RCC 7860 (cell line): Measurements from ENCODE around the gene TSPAN19.

Source experiments
- DNase-seq: peaks from one replicate; pipeline ENCODE4 v3.0.0-alpha.2; 2015; ENCODE audit warnings: low spot score
- FAIRE-seq: peaks from 2 replicates; lab custom pipeline; 2012; peaks lifted over from hg19 to GRCh38; lab: Jason Lieb, UNC

Gene TSPAN19

GRCh38 chr12:85002778-85003296 lies 33.2 kb downstream of the TSPAN19 start:
- FAIRE-seq (no peak), DNase-seq (no peak)

DNA sequence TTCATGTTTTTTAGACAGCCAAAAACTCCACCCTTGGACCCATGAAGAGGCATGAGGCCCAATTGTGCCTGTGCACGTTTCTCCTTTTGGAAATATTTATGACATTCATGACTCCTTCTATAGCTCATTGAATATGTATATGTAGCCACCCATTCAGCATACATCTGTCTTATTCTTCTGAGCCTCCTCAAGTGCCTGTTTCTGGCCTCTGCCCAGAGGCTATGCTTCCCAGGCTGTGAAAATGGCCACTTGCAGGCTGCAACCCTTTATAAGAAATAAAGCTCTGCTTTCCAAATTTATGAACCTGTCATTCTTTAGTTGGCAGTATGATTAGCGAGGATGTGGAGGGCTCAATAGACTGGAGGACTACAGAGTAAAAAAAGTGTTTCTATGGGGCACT lies 35.3 kb downstream of the TSPAN19 start:
- FAIRE-seq (no peak), DNase-seq (no peak)

DNA sequence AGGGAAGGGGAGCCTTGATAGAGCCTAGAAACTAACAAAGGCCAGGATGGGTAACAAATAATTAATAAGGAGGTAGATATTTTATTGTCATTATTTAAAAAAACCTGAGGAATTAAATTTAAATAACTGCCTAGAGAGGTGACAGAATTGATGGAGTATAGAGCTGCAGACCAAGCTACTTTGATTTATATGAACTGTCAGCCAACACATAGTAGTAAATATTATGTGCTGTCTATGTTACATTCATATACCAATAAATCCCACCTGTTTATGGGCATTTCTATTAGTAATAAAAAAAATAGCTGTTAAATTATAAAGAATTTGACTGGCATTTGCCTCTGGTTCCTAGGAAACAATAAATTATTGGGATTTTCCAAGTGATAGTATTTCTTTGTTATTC lies 37.7 kb downstream of the TSPAN19 start:
- DNase-seq = no peak

GRCh38 chr12:84996759-84997158 lies 39.3 kb downstream of the TSPAN19 start:
- DNase-seq (no peak), FAIRE-seq (no peak)

More for the DNA sequence above, 37.7 kb downstream of the TSPAN19 start:
- FAIRE-seq = no peak

DNA sequence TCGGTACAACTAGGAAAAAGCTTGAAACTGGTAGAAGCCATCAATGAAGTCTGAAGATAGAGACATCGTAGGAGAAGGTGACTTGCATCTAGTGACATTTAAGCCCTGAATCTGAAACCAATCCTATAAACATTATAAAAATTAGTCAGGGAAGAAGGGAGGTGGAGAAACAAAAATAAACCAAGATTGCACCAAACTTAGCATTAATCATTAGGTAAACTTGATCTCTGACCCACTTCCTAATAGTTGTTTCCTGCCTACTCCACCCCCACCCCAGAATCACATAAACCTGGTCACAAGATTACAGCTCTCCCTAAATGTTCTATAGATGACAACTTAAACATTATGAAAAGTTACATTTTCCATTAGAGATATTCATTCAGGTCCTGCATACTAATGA lies 40.4 kb downstream of the TSPAN19 start:
- DNase-seq (no peak), FAIRE-seq (no peak)

DNA sequence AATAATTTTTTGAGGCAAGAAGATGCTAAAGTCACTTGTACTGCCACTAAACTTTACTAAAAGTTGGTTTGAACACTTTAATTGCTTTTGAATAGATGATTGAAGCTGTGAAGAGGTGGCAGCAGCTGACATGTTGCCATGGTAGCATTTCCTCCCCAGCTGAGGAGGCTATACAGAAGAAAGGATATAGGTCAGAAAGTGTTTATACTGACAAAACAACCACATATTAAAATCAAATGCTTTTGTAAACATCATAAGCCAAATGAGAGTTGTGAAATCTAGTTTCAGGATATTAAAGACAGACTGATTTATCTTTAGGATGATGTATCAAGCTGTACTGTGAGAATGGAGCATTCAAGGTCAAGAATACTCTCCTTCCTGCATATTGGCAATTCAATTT lies 41.7 kb downstream of the TSPAN19 start:
- DNase-seq = no peak
- no peak for FAIRE-seq

- FAIRE-seq (no peak), DNase-seq (no peak)
These were observed 49.5 kb downstream of the TSPAN19 start for GRCh38 chr12:84986586-84986985.

- no peak for FAIRE-seq
- no peak for DNase-seq
These were observed 50.0 kb downstream of the TSPAN19 start for GRCh38 chr12:84986117-84986516.

- FAIRE-seq = no peak
These were observed 52.8 kb downstream of the TSPAN19 start for GRCh38 chr12:84983289-84983688.

DNA sequence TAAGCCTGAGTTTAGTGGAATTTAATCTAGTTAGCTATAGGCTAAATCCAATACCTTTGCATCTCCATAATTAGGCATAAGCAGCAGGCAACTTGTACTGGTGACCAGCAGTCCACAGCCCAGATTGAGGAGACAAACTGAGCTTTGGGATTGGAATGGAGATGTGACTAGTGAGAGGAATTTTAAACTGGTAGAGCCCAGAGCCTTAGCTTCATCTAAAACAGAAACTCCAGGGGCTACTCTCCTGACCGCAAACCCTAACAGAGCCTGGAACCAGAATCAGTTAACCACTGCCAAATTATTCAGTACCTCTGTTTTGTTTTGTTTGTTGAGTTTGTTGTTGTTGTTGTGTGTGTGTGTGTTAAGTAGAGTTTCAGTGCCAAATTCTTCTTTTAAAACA lies 53.2 kb downstream of the TSPAN19 start:
- no peak for FAIRE-seq

More at GRCh38 chr12:84983289-84983688, 52.8 kb downstream of the TSPAN19 start:
- no peak for DNase-seq

DNA sequence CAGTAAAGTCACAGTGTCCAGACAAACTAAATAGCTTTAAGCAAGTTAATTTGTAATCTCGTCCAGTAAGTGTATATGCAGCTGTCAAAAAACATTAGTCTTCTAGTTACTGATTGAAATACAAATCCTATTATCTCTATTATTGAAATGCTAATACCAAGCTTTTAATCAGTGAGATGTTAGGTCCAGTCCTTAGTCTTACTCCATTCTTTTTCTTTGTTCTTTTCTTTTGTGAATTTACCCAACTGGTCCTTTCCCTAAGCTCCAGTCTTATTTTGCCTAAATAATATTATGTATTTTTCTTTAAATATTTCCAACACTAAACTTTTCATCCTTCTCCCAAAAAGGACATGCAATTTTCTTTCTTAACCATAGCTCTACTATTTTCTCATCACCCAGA lies 57.2 kb downstream of the TSPAN19 start:
- DNase-seq (no peak), FAIRE-seq (no peak)

More for the DNA sequence above, 53.2 kb downstream of the TSPAN19 start:
- no peak for DNase-seq

GRCh38 chr12:84976133-84976532 lies 59.9 kb downstream of the TSPAN19 start:
- FAIRE-seq (no peak), DNase-seq (no peak)

GRCh38 chr12:84974155-84974815 lies 61.8 kb downstream of the TSPAN19 start:
- FAIRE-seq = no peak
- DNase-seq = no peak

- FAIRE-seq (no peak), DNase-seq (no peak)
These were observed 63.1 kb downstream of the TSPAN19 start for GRCh38 chr12:84973026-84973425.

DNA sequence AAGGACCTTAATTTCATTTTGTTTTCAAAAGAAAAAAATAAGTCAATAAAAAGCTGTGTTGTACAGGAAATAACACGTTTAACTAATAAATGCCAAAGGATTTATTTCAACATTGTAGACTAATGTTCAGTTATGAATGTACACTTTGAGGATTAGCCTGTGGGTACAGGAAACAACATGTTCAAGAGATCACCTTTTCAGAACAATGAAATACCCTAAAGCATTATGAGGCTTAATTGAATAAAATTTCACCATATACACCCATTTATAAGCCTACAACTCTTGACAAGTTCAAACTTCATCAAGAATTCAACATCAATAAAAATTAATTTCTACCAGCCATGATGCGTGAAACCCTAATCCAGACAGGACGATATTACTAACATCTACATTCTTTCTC lies 66.9 kb downstream of the TSPAN19 start:
- no peak for DNase-seq
- no peak for FAIRE-seq
